IMR-90 (cell line): ENCODE data around the gene SSTR4. TPM values are rescaled to one million over a fixed set of nuclear protein-coding genes. Genes with fewer than 3 reads are reported as not detected.

Experiments
- ATAC-seq: fragments of 200-7000 bp; cut with Tn5 transposase; 2 replicates; pipeline ENCODE4 v1.9.1; 2020; ENCODE audit warnings: low read depth, mild to moderate bottlenecking, moderate library complexity
- BruUV-seq: library from RNA; stranded (reverse); fragments of 400-500 nt; replicated peaks from 2 replicates; lab custom pipeline; 2021; lab: Mats Ljungman, UMichigan
- CTCF ChIA-PET: fragments of 300-600 bp; formaldehyde crosslinking; extraction: SDS; loops from one replicate; lab custom pipeline; 2021; ENCODE audit warnings: antibody characterized with exemption; lab: Yijun Ruan, JAX
- POLR2A ChIA-PET: fragments of 300-600 bp; sonication (Branson Sonifier 250); formaldehyde crosslinking; loops from one replicate; lab custom pipeline; 2022; ENCODE audit warnings: antibody characterized with exemption; ENCODE audit not compliant: unreplicated experiment; lab: Charles Lee
- DNase-seq: peaks from one replicate; pipeline ENCODE4 v3.0.0; 2013
- H2AFZ ChIP-seq: replicated peaks from 2 replicates; pipeline ENCODE3; 2013; ENCODE audit warnings: low read length, mild to moderate bottlenecking; ENCODE audit not compliant: poor library complexity
- H2AK5ac ChIP-seq: 2 replicates; pipeline ENCODE4 v1.6.1; 2013; ENCODE audit warnings: low read depth, low read length, inconsistent platforms
- H2AK9ac ChIP-seq: replicated peaks from 2 replicates; pipeline ENCODE3; 2013; ENCODE audit warnings: mild to moderate bottlenecking, low read depth, low read length, moderate library complexity; ENCODE audit not compliant: poor library complexity
- H2BK120ac ChIP-seq: 2 replicates; pipeline ENCODE4 v1.6.1; 2013; ENCODE audit warnings: low read depth, low read length, inconsistent platforms
- H2BK15ac ChIP-seq: 3 replicates; pipeline ENCODE4 v1.6.1; 2013; ENCODE audit warnings: low read depth, low read length, inconsistent platforms
- H2BK20ac ChIP-seq: 2 replicates; pipeline ENCODE4 v1.6.1; 2013; ENCODE audit warnings: low read depth, mild to moderate bottlenecking, inconsistent platforms, low read length, moderate library complexity
- H2BK5ac ChIP-seq: 2 replicates; pipeline ENCODE4 v1.6.1; 2013; ENCODE audit warnings: mild to moderate bottlenecking, low read depth, low read length, inconsistent platforms; ENCODE audit not compliant: poor library complexity, severe bottlenecking
- H3K14ac ChIP-seq: replicated peaks from 2 replicates; pipeline ENCODE4 v1.6.1; 2013; ENCODE audit warnings: low read depth, low read length, inconsistent platforms
- H3K18ac ChIP-seq: 2 replicates; pipeline ENCODE4 v1.6.1; 2013; ENCODE audit warnings: low read depth, low read length, control low read depth
- H3K23ac ChIP-seq: 2 replicates; pipeline ENCODE4 v1.6.1; 2013; ENCODE audit warnings: low read depth, low read length, inconsistent platforms
- H3K27ac ChIP-seq: 2 replicates; pipeline ENCODE4 v1.5.1; 2013; ENCODE audit warnings: mild to moderate bottlenecking, control low read depth, low read length; ENCODE audit not compliant: insufficient read depth
- H3K27me3 ChIP-seq: 2 replicates; pipeline ENCODE4 v1.6.1; 2013; ENCODE audit warnings: low read length; ENCODE audit not compliant: control insufficient read depth, insufficient read depth
- H3K36me3 ChIP-seq: 2 replicates; pipeline ENCODE4 v1.6.1; 2013; ENCODE audit warnings: low read length, mixed read lengths; ENCODE audit not compliant: control insufficient read depth, insufficient read depth
- H3K4ac ChIP-seq: 2 replicates; pipeline ENCODE4 v1.6.1; 2013; ENCODE audit warnings: low read depth, low read length, inconsistent platforms
- H3K4me1 ChIP-seq: 2 replicates; pipeline ENCODE4 v1.6.1; 2013; ENCODE audit warnings: low read length, mixed read lengths; ENCODE audit not compliant: control insufficient read depth, insufficient read depth
- H3K4me2 ChIP-seq: 2 replicates; pipeline ENCODE4 v1.6.1; 2013; ENCODE audit warnings: low read depth, mild to moderate bottlenecking, control low read depth, low read length, moderate library complexity
- H3K4me3 ChIP-seq: 2 replicates; pipeline ENCODE4 v1.5.1; 2013; ENCODE audit warnings: low read depth, mild to moderate bottlenecking, control low read depth, low read length, moderate library complexity; ENCODE audit not compliant: insufficient read depth
- H3K56ac ChIP-seq: 2 replicates; pipeline ENCODE4 v1.6.1; 2013; ENCODE audit warnings: low read length, inconsistent platforms; ENCODE audit not compliant: insufficient read depth; ENCODE audit errors: extremely low read depth
- H3K79me1 ChIP-seq, 2 experiments: 2 replicates each; pipeline ENCODE4 v1.6.1; 2013; ENCODE audit warnings: low read length in 2 of 2, inconsistent platforms in 1 of 2, low read depth in 1 of 2
- H3K9ac ChIP-seq: 2 replicates; pipeline ENCODE4 v1.6.1; 2013; ENCODE audit warnings: low read depth, low read length, control low read depth
- H3K9me1 ChIP-seq: 2 replicates; pipeline ENCODE4 v1.6.1; 2013; ENCODE audit warnings: low read length, inconsistent platforms; ENCODE audit not compliant: insufficient read depth
- H3K9me3 ChIP-seq: 2 replicates; pipeline ENCODE4 v1.6.1; 2013; ENCODE audit warnings: low read length; ENCODE audit not compliant: control insufficient read depth, insufficient read depth
- H4K20me1 ChIP-seq: 2 replicates; pipeline ENCODE4 v1.6.1; 2013; ENCODE audit warnings: low read length, inconsistent platforms; ENCODE audit not compliant: insufficient read depth
- H4K5ac ChIP-seq: 2 replicates; pipeline ENCODE4 v1.6.1; 2013; ENCODE audit warnings: mild to moderate bottlenecking, low read depth, low read length, control low read depth
- H4K8ac ChIP-seq, 2 experiments: 2 replicates each; pipeline ENCODE4 v1.6.1; 2013; ENCODE audit warnings: low read depth in 2 of 2, low read length in 2 of 2, control low read depth in 1 of 2, inconsistent platforms in 1 of 2
- H4K91ac ChIP-seq: 2 replicates; pipeline ENCODE4 v1.6.1; 2013; ENCODE audit warnings: low read depth, low read length, inconsistent platforms; ENCODE audit not compliant: insufficient read depth
- CEBPB ChIP-seq: IDR thresholded peaks from 2 replicates; pipeline ENCODE4 v1.6.1; 2012; ENCODE audit warnings: low read depth, low read length, improper control_type of control experiment
- CHD1 ChIP-seq: IDR thresholded peaks from 2 replicates; pipeline ENCODE4 v1.6.1; 2012; ENCODE audit warnings: low read depth, low read length, improper control_type of control experiment
- FOS ChIP-seq: fragments of 150-350 bp; IDR thresholded peaks from 2 replicates; pipeline ENCODE4 v1.6.1; 2016; ENCODE audit warnings: low read depth, low read length
- MAZ ChIP-seq: IDR thresholded peaks from 2 replicates; pipeline ENCODE4 v1.6.1; 2012; ENCODE audit warnings: low read depth, mild to moderate bottlenecking, low read length, improper control_type of control experiment, moderate library complexity, borderline replicate concordance
- POLR2A ChIP-seq: IDR thresholded peaks from 2 replicates; pipeline ENCODE4 v1.6.1; 2012; ENCODE audit warnings: mild to moderate bottlenecking, low read depth, low read length
- RAD21 ChIP-seq: IDR thresholded peaks from 2 replicates; pipeline ENCODE4 v1.6.1; 2012; ENCODE audit warnings: low read length, improper control_type of control experiment
- RCOR1 ChIP-seq: IDR thresholded peaks from 2 replicates; pipeline ENCODE4 v1.6.1; 2012; ENCODE audit warnings: mild to moderate bottlenecking, low read length, improper control_type of control experiment; ENCODE audit not compliant: insufficient replicate concordance
- RFX5 ChIP-seq: IDR thresholded peaks from 2 replicates; pipeline ENCODE4 v1.8.0; 2012; ENCODE audit warnings: low read depth, mild to moderate bottlenecking, low read length, moderate library complexity
- SMC3 ChIP-seq: fragments of 150-350 bp; IDR thresholded peaks from 2 replicates; pipeline ENCODE4 v1.6.1; 2016; ENCODE audit warnings: low read depth, mild to moderate bottlenecking, antibody characterized with exemption, low read length, moderate library complexity
- USF2 ChIP-seq: fragments of 150-350 bp; IDR thresholded peaks from 2 replicates; pipeline ENCODE4 v1.6.1; 2017; ENCODE audit warnings: mild to moderate bottlenecking, antibody characterized with exemption, low read length, low read depth
- WGBS, 2 experiments: methylation state at CpG; one replicate each; pipeline versions ENCODE4 v1.1.5 to v1.1.7; 2013; ENCODE audit warnings: missing lambda C conversion rate in 2 of 2; ENCODE audit not compliant: insufficient read length in 1 of 2; ENCODE audit errors: extremely low coverage in 2 of 2; 5-methylcytosine and 5-hydroxymethylcytosine counted together
- dilution Hi-C: fragments of 300-500 bp; cut with HindIII; formaldehyde crosslinking; loops from one replicate; pipeline ENCODE4 v1.14.3; 2018; ENCODE audit warnings: low sequenced_read_pairs; ENCODE audit not compliant: unreplicated experiment
- in situ Hi-C: fragments of 300-500 bp; cut with MboI; formaldehyde crosslinking; loops from 3 replicates; pipeline ENCODE4 v1.14.3; 2019; ENCODE audit warnings: low sequenced_read_pairs, inconsistent platforms, mixed read lengths
- intact Hi-C: fragments of 100-400 bp; cut with micrococcal nuclease; formaldehyde crosslinking; loops from 2 replicates; pipeline ENCODE4 v1.10.0; 2022
- polyA plus RNA-seq, 3 experiments: library from polyadenylated mRNA; depleted of rRNA; stranded (reverse); fragments of >200 nt; gene quantifications; 2 replicates each; pipeline ENCODE4 v1.2.3, GENCODE V29; 2012; ENCODE audit warnings: low replicate concordance in 1 of 3
- total RNA-seq: library from RNA; depleted of rRNA; stranded (reverse); fragments of >200 nt; gene quantifications from 2 replicates; pipeline ENCODE4 v1.2.3, GENCODE V29; 2012

SSTR4 gene
- total and polyA plus RNA-seq, 2 of the 4 experiments (the other 2 are of a cell fraction): not detected

- ATAC-seq (no peak), DNase-seq (no peak)
- Histone ChIP-seq H3K27ac (no peak overlapping the region), H4K5ac (no peak overlapping the region), H2BK5ac (no peak overlapping the region), H3K9ac (no peak overlapping the region), H3K56ac (no peak overlapping the region), H2AK9ac (peak overlapping the region; percentile 9), H2BK20ac (no peak overlapping the region), H3K4ac (no peak overlapping the region), H3K79me1 (no peaks in the 10 kb centered on the region), H3K9me3 (no peaks in the 10 kb centered on the region), H3K36me3 (no peaks in the 10 kb centered on the region), H3K4me1 (no peaks in the 10 kb centered on the region), H3K23ac (no peak overlapping the region), H3K4me3 (no peak overlapping the region), H3K27me3 (0 out of 2 replicates have a peak, but pooled peaks cover under 1% of the 10 kb centered on the region), H2AFZ (no peak overlapping the region), H3K4me2 (no peak overlapping the region), H2BK15ac (no peak overlapping the region), H3K14ac (no peak overlapping the region), H4K8ac (no peak overlapping the region), H4K91ac (no peak overlapping the region), H3K9me1 (no peaks in the 10 kb centered on the region), H2AK5ac (no peak overlapping the region), H2BK120ac (no peak overlapping the region), H4K20me1 (no peaks in the 10 kb centered on the region), H3K18ac (no peak overlapping the region)
- no peak for TF ChIP-seq SMC3
- TF ChIP-seq RFX5: no peak
- TF ChIP-seq RAD21: no peak
- no peak for TF ChIP-seq RCOR1
- TF ChIP-seq CHD1: no peak
- no peak for TF ChIP-seq POLR2A
- no peak for TF ChIP-seq FOS
- no peak for TF ChIP-seq MAZ
- TF ChIP-seq CEBPB: no peak
- TF ChIP-seq USF2: no peak
- CTCF ChIA-PET: no interaction called here
- intact Hi-C loops (no loop called here), dilution Hi-C loops (no loop called here), in situ Hi-C loops (no loop called here)
- BruUV-seq: no TSS peak
- 100% methylated on average over 2 of the region's 5 CpGs; no CpG with 5 or more reads in 1 of the 2 experiments for WGBS, 2 experiments
- POLR2A ChIA-PET: no interaction called here
Observed at GRCh38 chr20:23010096-23010495, 25.0 kb upstream of the SSTR4 start.
